HEK293 (cell line): Measurements from ENCODE around the gene ZCWPW1.

ENCODE experiments used
- CTCF ChIA-PET: fragments of 350-600 bp; formaldehyde crosslinking; extraction: SDS; loops from one replicate; lab custom pipeline; 2021; ENCODE audit warnings: antibody characterized with exemption; lab: Yijun Ruan, JAX
- POLR2A ChIA-PET: fragments of 300-600 bp; formaldehyde crosslinking; extraction: SDS; loops from one replicate; lab custom pipeline; 2020; ENCODE audit warnings: antibody characterized with exemption, inconsistent platforms; lab: Yijun Ruan, JAX
- H3K27ac ChIP-seq: fragments of 200-500 bp; sonication (Bioruptor generic); 2 replicates; pipeline ENCODE4 v1.5.1; 2014; ENCODE audit warnings: low read depth, low read length, control low read depth, inconsistent platforms; ENCODE audit errors: extremely low read depth
- H3K36me3 ChIP-seq, 2 experiments: fragments of 200-500 bp in 1 of 2; sonication (Bioruptor generic) in 1 of 2; 1 replicate in 1 of 2; 2 replicates in 1 of 2; pipeline ENCODE4 v1.5.1; 2014 to 2017; ENCODE audit warnings: inconsistent platforms in 2 of 2, low read length in 2 of 2; ENCODE audit not compliant: control insufficient read depth in 2 of 2, insufficient read depth in 1 of 2
- H3K4me1 ChIP-seq: fragments of 200-500 bp; sonication (Bioruptor generic); 2 replicates; pipeline ENCODE4 v1.5.1; 2014; ENCODE audit warnings: mild to moderate bottlenecking, low read length, inconsistent platforms; ENCODE audit not compliant: control insufficient read depth, insufficient read depth
- H3K4me3 ChIP-seq: 2 replicates; pipeline ENCODE4 v1.5.1; 2011; ENCODE audit warnings: low read depth, mild to moderate bottlenecking, control low read depth, low read length, moderate library complexity
- H3K9me3 ChIP-seq: fragments of 200-500 bp; sonication (Bioruptor generic); 2 replicates; pipeline ENCODE4 v1.5.1; 2014; ENCODE audit warnings: low read depth, low read length, inconsistent platforms; ENCODE audit not compliant: control insufficient read depth, insufficient read depth
- BCL11A ChIP-seq: fragments of 450-650 bp; formaldehyde crosslinking; IDR thresholded peaks from 2 replicates; pipeline ENCODE4 v1.5.1; 2016; ENCODE audit warnings: low read depth, missing biosample characterization, missing genetic modification characterization
- FEZF1 ChIP-seq: fragments of 450-650 bp; formaldehyde crosslinking; IDR thresholded peaks from 2 replicates; pipeline ENCODE4 v1.5.1; 2016; ENCODE audit warnings: missing biosample characterization, missing genetic modification characterization
- HOXA7 ChIP-seq: sonication (generic); formaldehyde crosslinking; IDR thresholded peaks from 2 replicates; pipeline ENCODE4 v1.8.1; 2022; ENCODE audit warnings: missing genetic modification reagents, borderline replicate concordance
- IKZF3 ChIP-seq: fragments of 450-650 bp; IDR thresholded peaks from 2 replicates; pipeline ENCODE4 v1.5.0; 2018; ENCODE audit warnings: missing biosample characterization, mild to moderate bottlenecking, missing genetic modification characterization, moderate library complexity
- KLF7 ChIP-seq: fragments of 450-650 bp; formaldehyde crosslinking; IDR thresholded peaks from 2 replicates; pipeline ENCODE4 v1.5.1; 2016; ENCODE audit warnings: missing biosample characterization, missing genetic modification characterization, borderline replicate concordance
- KLF9 ChIP-seq: fragments of 450-650 bp; formaldehyde crosslinking; IDR thresholded peaks from 2 replicates; pipeline ENCODE4 v1.5.1; 2016; ENCODE audit warnings: missing biosample characterization, missing genetic modification characterization, low read depth
- MEIS1 ChIP-seq: sonication (generic); formaldehyde crosslinking; IDR thresholded peaks from 2 replicates; pipeline ENCODE4 v1.8.1; 2022; ENCODE audit warnings: missing genetic modification reagents, mild to moderate bottlenecking, borderline replicate concordance
- SETDB1 ChIP-seq: IDR thresholded peaks from one replicate; pipeline ENCODE4 v1.6.1; 2017; ENCODE audit warnings: mild to moderate bottlenecking, low read length, moderate library complexity, mixed read lengths; ENCODE audit not compliant: insufficient read length
- ZBTB48 ChIP-seq: fragments of 450-650 bp; formaldehyde crosslinking; IDR thresholded peaks from 2 replicates; pipeline ENCODE4 v1.5.1; 2016; ENCODE audit warnings: missing biosample characterization, missing genetic modification characterization
- ZEB2 ChIP-seq: fragments of 450-650 bp; formaldehyde crosslinking; IDR thresholded peaks from 2 replicates; pipeline ENCODE4 v1.5.1; 2016; ENCODE audit warnings: missing biosample characterization, missing genetic modification characterization
- ZNF175 ChIP-seq: fragments of 450-650 bp; formaldehyde crosslinking; IDR thresholded peaks from 2 replicates; pipeline ENCODE4 v1.5.1; 2016; ENCODE audit warnings: missing biosample characterization, missing genetic modification characterization
- ZNF202 ChIP-seq: fragments of 450-650 bp; formaldehyde crosslinking; IDR thresholded peaks from 2 replicates; pipeline ENCODE4 v1.5.1; 2016; ENCODE audit warnings: missing biosample characterization, missing genetic modification characterization, borderline replicate concordance
- ZNF23 ChIP-seq: fragments of 450-650 bp; formaldehyde crosslinking; IDR thresholded peaks from 2 replicates; pipeline ENCODE4 v1.5.1; 2016; ENCODE audit warnings: missing biosample characterization, missing genetic modification characterization, borderline replicate concordance
- ZNF24 ChIP-seq: fragments of 450-650 bp; formaldehyde crosslinking; IDR thresholded peaks from 2 replicates; pipeline ENCODE4 v1.5.1; 2016; ENCODE audit warnings: missing biosample characterization, missing genetic modification characterization
- ZNF366 ChIP-seq: fragments of 450-650 bp; formaldehyde crosslinking; conservative IDR thresholded peaks from 2 replicates; pipeline ENCODE4 v1.5.1; 2016; ENCODE audit warnings: missing biosample characterization, missing genetic modification characterization
- ZNF426 ChIP-seq: fragments of 450-650 bp; formaldehyde crosslinking; IDR thresholded peaks from 2 replicates; pipeline ENCODE4 v1.5.1; 2017; ENCODE audit warnings: missing biosample characterization, missing genetic modification characterization, mild to moderate bottlenecking, inconsistent platforms, moderate library complexity
- ZNF529 ChIP-seq: fragments of 450-650 bp; formaldehyde crosslinking; IDR thresholded peaks from 2 replicates; pipeline ENCODE4 v1.5.1; 2017; ENCODE audit warnings: missing genetic modification characterization, missing biosample characterization; ENCODE audit not compliant: insufficient replicate concordance
- ZNF560 ChIP-seq: fragments of 450-650 bp; formaldehyde crosslinking; IDR thresholded peaks from 2 replicates; pipeline ENCODE4 v1.5.1; 2017; ENCODE audit warnings: missing biosample characterization, missing genetic modification characterization, borderline replicate concordance
- ZNF571 ChIP-seq: fragments of 450-650 bp; formaldehyde crosslinking; IDR thresholded peaks from 2 replicates; pipeline ENCODE4 v1.5.0; 2017; ENCODE audit warnings: missing biosample characterization, missing genetic modification characterization
- ZNF610 ChIP-seq: fragments of 450-650 bp; formaldehyde crosslinking; IDR thresholded peaks from 2 replicates; pipeline ENCODE4 v1.5.1; 2016; ENCODE audit warnings: missing biosample characterization, missing genetic modification characterization, borderline replicate concordance
- ZNF623 ChIP-seq: fragments of 450-650 bp; formaldehyde crosslinking; IDR thresholded peaks from 2 replicates; pipeline ENCODE4 v1.5.1; 2016; ENCODE audit warnings: missing biosample characterization, missing genetic modification characterization
- ZNF660 ChIP-seq: fragments of 450-650 bp; IDR thresholded peaks from 2 replicates; pipeline ENCODE4 v1.5.1; 2018; ENCODE audit warnings: missing biosample characterization, mild to moderate bottlenecking, missing genetic modification characterization
- ZNF791 ChIP-seq: fragments of 450-650 bp; formaldehyde crosslinking; IDR thresholded peaks from 2 replicates; pipeline ENCODE4 v1.5.1; 2016; ENCODE audit warnings: missing biosample characterization, missing genetic modification characterization
- ZXDB ChIP-seq: fragments of 450-650 bp; formaldehyde crosslinking; IDR thresholded peaks from 2 replicates; pipeline ENCODE4 v1.5.1; 2016; ENCODE audit warnings: missing biosample characterization, missing genetic modification characterization
- TF ChIP-seq, protein P1 (sequence below): fragments of 450-650 bp; formaldehyde crosslinking; IDR thresholded peaks from 2 replicates; pipeline ENCODE4 v1.5.1; 2017; ENCODE audit warnings: missing biosample characterization, missing genetic modification characterization
- TF ChIP-seq, protein P2 (sequence below): fragments of 450-650 bp; formaldehyde crosslinking; IDR thresholded peaks from 2 replicates; pipeline ENCODE4 v1.5.1; 2017; ENCODE audit warnings: missing biosample characterization, mild to moderate bottlenecking, missing genetic modification characterization, moderate library complexity
- TF ChIP-seq, protein P3 (sequence below): fragments of 450-650 bp; formaldehyde crosslinking; IDR thresholded peaks from 2 replicates; pipeline ENCODE4 v1.5.1; 2016; ENCODE audit warnings: missing biosample characterization, missing genetic modification characterization
- TF ChIP-seq, protein P4 (sequence below): fragments of 450-650 bp; formaldehyde crosslinking; IDR thresholded peaks from 2 replicates; pipeline ENCODE4 v1.5.1; 2016; ENCODE audit warnings: missing biosample characterization, missing genetic modification characterization

Gene ZCWPW1, protein sequence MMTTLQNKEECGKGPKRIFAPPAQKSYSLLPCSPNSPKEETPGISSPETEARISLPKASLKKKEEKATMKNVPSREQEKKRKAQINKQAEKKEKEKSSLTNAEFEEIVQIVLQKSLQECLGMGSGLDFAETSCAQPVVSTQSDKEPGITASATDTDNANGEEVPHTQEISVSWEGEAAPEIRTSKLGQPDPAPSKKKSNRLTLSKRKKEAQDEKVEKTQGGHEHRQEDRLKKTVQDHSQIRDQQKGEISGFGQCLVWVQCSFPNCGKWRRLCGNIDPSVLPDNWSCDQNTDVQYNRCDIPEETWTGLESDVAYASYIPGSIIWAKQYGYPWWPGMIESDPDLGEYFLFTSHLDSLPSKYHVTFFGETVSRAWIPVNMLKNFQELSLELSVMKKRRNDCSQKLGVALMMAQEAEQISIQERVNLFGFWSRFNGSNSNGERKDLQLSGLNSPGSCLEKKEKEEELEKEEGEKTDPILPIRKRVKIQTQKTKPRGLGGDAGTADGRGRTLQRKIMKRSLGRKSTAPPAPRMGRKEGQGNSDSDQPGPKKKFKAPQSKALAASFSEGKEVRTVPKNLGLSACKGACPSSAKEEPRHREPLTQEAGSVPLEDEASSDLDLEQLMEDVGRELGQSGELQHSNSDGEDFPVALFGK

DNA sequence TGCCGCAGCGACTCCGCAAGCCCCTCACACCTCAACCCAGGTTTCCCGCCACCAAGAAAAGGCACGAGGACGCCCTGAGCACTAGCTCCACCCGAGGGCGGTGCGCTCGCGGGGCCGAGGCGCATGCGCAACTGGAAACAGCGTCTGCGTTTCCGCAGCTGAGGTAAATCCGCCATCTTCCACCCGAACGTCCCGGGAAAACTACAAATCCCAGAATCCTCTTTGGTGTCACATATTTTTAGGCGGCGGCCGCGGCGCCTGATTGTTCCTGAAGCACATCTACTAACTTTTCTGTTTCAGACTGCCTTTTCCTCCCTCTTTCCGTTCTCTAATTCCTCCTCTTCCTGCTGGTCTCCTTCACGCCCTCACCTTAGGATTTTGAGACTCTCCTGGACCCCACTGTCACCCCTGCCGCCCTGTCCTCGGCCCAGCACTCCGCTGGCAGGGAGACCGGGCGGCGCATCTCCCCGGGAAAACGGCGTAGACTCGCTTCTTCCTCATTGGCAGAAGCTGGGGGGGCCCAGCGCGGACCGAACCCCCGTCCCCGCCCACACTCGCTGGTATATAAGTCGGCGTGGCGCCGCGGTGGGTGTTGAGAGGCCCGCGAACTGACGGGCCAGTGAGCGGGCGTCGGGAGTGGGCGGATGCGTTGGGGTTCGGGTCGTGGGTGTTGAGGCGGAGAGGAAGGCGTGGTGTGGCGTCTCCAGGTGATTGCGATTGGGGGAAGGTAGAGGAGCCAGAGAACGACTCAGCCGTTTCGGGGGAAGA, at the start of gene ZCWPW1:
TSS of gene ZCWPW1 (minus strand) at position 505 of the 768 bp plus-strand sequence. CDS start 8,054 bp downstream, outside the sequence.
- Histone ChIP-seq H3K4me3 (peak within 1 kb of the TSS; percentile 83), H3K4me1 (peaks cover 4% of the 10 kb centered on the region), H3K9me3 (no peaks in the 10 kb centered on the region), H3K27ac (peak within 1 kb of the TSS; percentile 97), H3K36me3 (peaks cover 0 to 30% of the 10 kb centered on the region in 2 experiments; a peak in 1 of 3 replicates)
- POLR2A ChIA-PET, result interaction anchor here (0.6 to 3.3 kb wide), 45 partner anchors 9 to 1072 kb away, joined by 3 to 39 read pairs (median 5); partner anchors contain the start of genes AGFG2, AP4M1, FBXO24 and GNB2
- CTCF ChIA-PET, result interaction anchor here (0.5 to 1.4 kb wide), 4 partner anchors 20 to 295 kb away, joined by 3 read pairs; partner anchors contain the start of gene POP7
- TF ChIP-seq ZNF660 (tag by site-specific recombination) (no peak; the same call in 1 of the 2 replicates), SETDB1 (peak; percentile 8), ZNF791 (tag by site-specific recombination) (no peak), ZNF24 (tag by site-specific recombination) (peak; percentile 63), FEZF1 (peak; percentile 60; the same call in 1 of the 2 replicates), ZNF175 (tag by site-specific recombination) (no peak), ZNF202 (tag by site-specific recombination) (no peak), ZBTB48 (tag by site-specific recombination) (0 out of 2 replicates have a peak, but pooled peaks have one; percentile 41), IKZF3 (peak; percentile 46), ZNF623 (tag by site-specific recombination) (no peak; the same call in 1 of the 2 replicates), KLF7 (tag by site-specific recombination) (peak; percentile 86), ZNF366 (tag by site-specific recombination) (peak; percentile 88), ZNF610 (tag by site-specific recombination) (peak; percentile 74; the same call in 1 of the 2 replicates), KLF9 (tag by site-specific recombination) (peak; percentile 95), ZNF426 (tag by site-specific recombination) (no peak), ZNF571 (tag by site-specific recombination) (no peak), MEIS1 (CRISPR knock-in tag) (no peak), ZXDB (tag by site-specific recombination) (peak; percentile 94), ZEB2 (tag by site-specific recombination) (peak; percentile 95), BCL11A (tag by site-specific recombination) (no peak), ZNF529 (tag by site-specific recombination) (no peak), HOXA7 (no peak), ZNF23 (tag by site-specific recombination) (no peak), ZNF560 (tag by site-specific recombination) (no peak)
- TF ChIP-seq, protein P1, sequence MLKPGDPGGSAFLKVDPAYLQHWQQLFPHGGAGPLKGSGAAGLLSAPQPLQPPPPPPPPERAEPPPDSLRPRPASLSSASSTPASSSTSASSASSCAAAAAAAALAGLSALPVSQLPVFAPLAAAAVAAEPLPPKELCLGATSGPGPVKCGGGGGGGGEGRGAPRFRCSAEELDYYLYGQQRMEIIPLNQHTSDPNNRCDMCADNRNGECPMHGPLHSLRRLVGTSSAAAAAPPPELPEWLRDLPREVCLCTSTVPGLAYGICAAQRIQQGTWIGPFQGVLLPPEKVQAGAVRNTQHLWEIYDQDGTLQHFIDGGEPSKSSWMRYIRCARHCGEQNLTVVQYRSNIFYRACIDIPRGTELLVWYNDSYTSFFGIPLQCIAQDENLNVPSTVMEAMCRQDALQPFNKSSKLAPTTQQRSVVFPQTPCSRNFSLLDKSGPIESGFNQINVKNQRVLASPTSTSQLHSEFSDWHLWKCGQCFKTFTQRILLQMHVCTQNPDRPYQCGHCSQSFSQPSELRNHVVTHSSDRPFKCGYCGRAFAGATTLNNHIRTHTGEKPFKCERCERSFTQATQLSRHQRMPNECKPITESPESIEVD (tag by site-specific recombination), result no peak
- TF ChIP-seq, protein P2, sequence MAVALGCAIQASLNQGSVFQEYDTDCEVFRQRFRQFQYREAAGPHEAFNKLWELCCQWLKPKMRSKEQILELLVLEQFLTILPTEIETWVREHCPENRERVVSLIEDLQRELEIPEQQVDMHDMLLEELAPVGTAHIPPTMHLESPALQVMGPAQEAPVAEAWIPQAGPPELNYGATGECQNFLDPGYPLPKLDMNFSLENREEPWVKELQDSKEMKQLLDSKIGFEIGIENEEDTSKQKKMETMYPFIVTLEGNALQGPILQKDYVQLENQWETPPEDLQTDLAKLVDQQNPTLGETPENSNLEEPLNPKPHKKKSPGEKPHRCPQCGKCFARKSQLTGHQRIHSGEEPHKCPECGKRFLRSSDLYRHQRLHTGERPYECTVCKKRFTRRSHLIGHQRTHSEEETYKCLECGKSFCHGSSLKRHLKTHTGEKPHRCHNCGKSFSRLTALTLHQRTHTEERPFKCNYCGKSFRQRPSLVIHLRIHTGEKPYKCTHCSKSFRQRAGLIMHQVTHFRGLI (tag by site-specific recombination), result no peak; the same call in 1 of the 2 replicates
- TF ChIP-seq, protein P3, sequence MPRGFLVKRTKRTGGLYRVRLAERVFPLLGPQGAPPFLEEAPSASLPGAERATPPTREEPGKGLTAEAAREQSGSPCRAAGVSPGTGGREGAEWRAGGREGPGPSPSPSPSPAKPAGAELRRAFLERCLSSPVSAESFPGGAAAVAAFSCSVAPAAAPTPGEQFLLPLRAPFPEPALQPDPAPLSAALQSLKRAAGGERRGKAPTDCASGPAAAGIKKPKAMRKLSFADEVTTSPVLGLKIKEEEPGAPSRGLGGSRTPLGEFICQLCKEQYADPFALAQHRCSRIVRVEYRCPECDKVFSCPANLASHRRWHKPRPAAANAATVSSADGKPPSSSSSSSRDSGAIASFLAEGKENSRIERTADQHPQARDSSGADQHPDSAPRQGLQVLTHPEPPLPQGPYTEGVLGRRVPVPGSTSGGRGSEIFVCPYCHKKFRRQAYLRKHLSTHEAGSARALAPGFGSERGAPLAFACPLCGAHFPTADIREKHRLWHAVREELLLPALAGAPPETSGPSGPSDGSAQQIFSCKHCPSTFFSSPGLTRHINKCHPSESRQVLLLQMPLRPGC (tag by site-specific recombination), result peak; percentile 69
- TF ChIP-seq, protein P4, sequence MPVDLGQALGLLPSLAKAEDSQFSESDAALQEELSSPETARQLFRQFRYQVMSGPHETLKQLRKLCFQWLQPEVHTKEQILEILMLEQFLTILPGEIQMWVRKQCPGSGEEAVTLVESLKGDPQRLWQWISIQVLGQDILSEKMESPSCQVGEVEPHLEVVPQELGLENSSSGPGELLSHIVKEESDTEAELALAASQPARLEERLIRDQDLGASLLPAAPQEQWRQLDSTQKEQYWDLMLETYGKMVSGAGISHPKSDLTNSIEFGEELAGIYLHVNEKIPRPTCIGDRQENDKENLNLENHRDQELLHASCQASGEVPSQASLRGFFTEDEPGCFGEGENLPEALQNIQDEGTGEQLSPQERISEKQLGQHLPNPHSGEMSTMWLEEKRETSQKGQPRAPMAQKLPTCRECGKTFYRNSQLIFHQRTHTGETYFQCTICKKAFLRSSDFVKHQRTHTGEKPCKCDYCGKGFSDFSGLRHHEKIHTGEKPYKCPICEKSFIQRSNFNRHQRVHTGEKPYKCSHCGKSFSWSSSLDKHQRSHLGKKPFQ (tag by site-specific recombination), result no peak
